H1 (cell line): Measurements from ENCODE around the gene CNPY4. TPM values are rescaled to one million over a fixed set of nuclear protein-coding genes. Genes with fewer than 3 reads are reported as not detected.

Experiments
- BRCA1 ChIP-seq: IDR thresholded peaks from 2 replicates; pipeline ENCODE4 v1.6.1; 2012; ENCODE audit warnings: low read depth, low read length, improper control_type of control experiment
- KDM1A ChIP-seq: fragments of 200-600, 300-600 bp; sonication (generic); IDR thresholded peaks from 2 replicates; pipeline ENCODE4 v1.7.1; 2016; ENCODE audit warnings: mild to moderate bottlenecking, low read length, borderline replicate concordance
- NANOG ChIP-seq: IDR thresholded peaks from 2 replicates; pipeline ENCODE4 v1.6.1; 2011; ENCODE audit warnings: low read length, low read depth, mild to moderate bottlenecking, inconsistent platforms; ENCODE audit not compliant: insufficient read depth, poor library complexity, severe bottlenecking
- YY1 ChIP-seq: IDR thresholded peaks from 2 replicates; pipeline ENCODE4 v1.6.1; 2011; ENCODE audit warnings: low read depth, mild to moderate bottlenecking, low read length
- polyA plus RNA-seq, 7 experiments: library from polyadenylated mRNA; depleted of rRNA in 3 of 7; stranded (reverse) in 5 of 7; unstranded in 2 of 7; fragments of >200 nt in 5 of 7; fragments of 200-250 nt in 2 of 7; gene quantifications; 1 replicate in 5 of 7; 2 replicates in 1 of 7; 4 replicates in 1 of 7; pipeline versions ENCODE4 v1.2.1 to v1.2.3, GENCODE V29; 2011 to 2013; ENCODE audit warnings: missing spikeins in 2 of 7, mixed read lengths in 2 of 7
- total RNA-seq: library from RNA; stranded (reverse); fragmentation: NEBNext Ultra II Directional; extraction: Animal tissue kit (Norgen Biotek cat#: 25700); gene quantifications from 2 replicates; pipeline ENCODE4 v1.2.1, GENCODE V29; 2021

The CNPY4 gene
- total and polyA plus RNA-seq, 2 of the 8 experiments (the other 6 are each of a cell fraction or from before 2014, with no cell fraction given) = 10.2 to 15.3 TPM

- TF ChIP-seq YY1 (no peak), BRCA1 (no peak), NANOG (no peak), KDM1A (no peak)
Measured at GRCh38 chr7:100170101-100170897, 50.9 kb downstream of the CNPY4 start (continued).
